GM23338 (cell line): ENCODE data around the gene SCAPER. TPM values are rescaled to one million over a fixed set of nuclear protein-coding genes. Genes with fewer than 3 reads are reported as not detected.

Experiments
- ATAC-seq: fragments of 200-7000 bp; cut with Tn5 transposase; 3 replicates; pipeline ENCODE4 v1.9.1; 2020
- DNase-seq: peaks from one replicate; pipeline ENCODE4 v3.0.0-alpha.2; 2015; ENCODE audit warnings: low spot score
- H2AFZ ChIP-seq: fragments of 200-600 bp; sonication (generic); 2 replicates; pipeline ENCODE4 v1.8.0; 2016; ENCODE audit warnings: antibody characterized with exemption, mild to moderate bottlenecking, moderate library complexity
- H3F3A ChIP-seq: fragments of 200-600 bp; sonication (generic); replicated peaks from 2 replicates; pipeline ENCODE4 v1.8.0; 2017; ENCODE audit warnings: antibody characterized with exemption, mixed run types, low read depth
- H3K27ac ChIP-seq: fragments of 200-600 bp; sonication (generic); 2 replicates; pipeline ENCODE4 v1.6.1; 2016; ENCODE audit warnings: low read depth
- H3K27me3 ChIP-seq: fragments of 200-600 bp; sonication (generic); 2 replicates; pipeline ENCODE4 v1.8.0; 2016; ENCODE audit warnings: mild to moderate bottlenecking, mixed run types, moderate library complexity; ENCODE audit not compliant: insufficient read depth
- H3K36me3 ChIP-seq: fragments of 200-600 bp; sonication (generic); 2 replicates; pipeline ENCODE4 v1.8.0; 2016; ENCODE audit warnings: mild to moderate bottlenecking; ENCODE audit not compliant: insufficient read depth
- H3K4me1 ChIP-seq: fragments of 200-600 bp; sonication (generic); 2 replicates; pipeline ENCODE4 v1.8.0; 2016; ENCODE audit warnings: mild to moderate bottlenecking, moderate library complexity; ENCODE audit not compliant: insufficient read depth
- H3K4me2 ChIP-seq: fragments of 200-600 bp; sonication (generic); 2 replicates; pipeline ENCODE4 v1.7.1; 2017; ENCODE audit warnings: mixed run types
- H3K4me3 ChIP-seq: fragments of 200-600 bp; sonication (generic); 2 replicates; pipeline ENCODE4 v1.6.1; 2016; ENCODE audit warnings: mixed run types
- H3K79me2 ChIP-seq: fragments of 200-600 bp; sonication (generic); replicated peaks from 2 replicates; pipeline ENCODE4 v1.8.0; 2017; ENCODE audit warnings: mild to moderate bottlenecking; ENCODE audit not compliant: insufficient read depth
- H3K9me2 ChIP-seq: fragments of 200-600 bp; sonication (generic); 2 replicates; pipeline ENCODE4 v1.8.0; 2017; ENCODE audit not compliant: insufficient read depth
- H4K20me1 ChIP-seq: fragments of 200-600 bp; sonication (generic); replicated peaks from 2 replicates; pipeline ENCODE4 v1.8.0; 2017; ENCODE audit warnings: mild to moderate bottlenecking; ENCODE audit not compliant: insufficient read depth
- H3K27ac Mint-ChIP-seq: 2 replicates; pipeline ENCODE4 v1.8.0; 2020; ENCODE audit warnings: inconsistent platforms, mild to moderate bottlenecking, moderate library complexity, mixed read lengths
- H3K27me3 Mint-ChIP-seq: 3 replicates; pipeline ENCODE4 v1.8.0; 2022; ENCODE audit warnings: low read depth, mild to moderate bottlenecking, moderate library complexity, mixed read lengths, inconsistent platforms; ENCODE audit not compliant: insufficient read depth, poor library complexity
- H3K36me3 Mint-ChIP-seq: 3 replicates; pipeline ENCODE4 v1.8.0; 2021; ENCODE audit warnings: low read depth, mild to moderate bottlenecking, inconsistent platforms, moderate library complexity, mixed read lengths
- H3K4me1 Mint-ChIP-seq: 3 replicates; pipeline ENCODE4 v1.8.0; 2020; ENCODE audit warnings: mild to moderate bottlenecking, inconsistent platforms, mixed read lengths
- H3K4me3 Mint-ChIP-seq: 3 replicates; pipeline ENCODE4 v1.8.0; 2021; ENCODE audit warnings: moderate library complexity, mild to moderate bottlenecking, inconsistent platforms, mixed read lengths
- H3K9me3 Mint-ChIP-seq: 3 replicates; pipeline ENCODE4 v1.8.0; 2020; ENCODE audit warnings: moderate library complexity, mild to moderate bottlenecking, inconsistent platforms, mixed read lengths
- CREB1 ChIP-seq: fragments of 250-450 bp; sonication (Bioruptor Pico); IDR thresholded peaks from 2 replicates; pipeline ENCODE4 v1.5.0; 2020; ENCODE audit warnings: low read depth, mild to moderate bottlenecking, moderate library complexity
- CTCF ChIP-seq, 2 experiments: fragments of 200-600 bp in 1 of 2; sonication (generic) in 1 of 2; conservative IDR thresholded peaks; 2 replicates each; pipeline versions ENCODE4 v1.5.1 to v1.6.1; 2016 to 2017; ENCODE audit warnings: antibody characterized with exemption in 2 of 2, low read depth in 2 of 2, mild to moderate bottlenecking in 2 of 2, moderate library complexity in 1 of 2
- ETS1 ChIP-seq: IDR thresholded peaks from 2 replicates; pipeline ENCODE4 v1.6.1; 2016; ENCODE audit warnings: antibody characterized with exemption
- EZH2 ChIP-seq: fragments of 200-600 bp; sonication (generic); IDR thresholded peaks from one replicate; pipeline ENCODE4 v1.8.0; 2017; ENCODE audit warnings: antibody characterized with exemption, mild to moderate bottlenecking, low read depth; ENCODE audit not compliant: unreplicated experiment
- EZH2phosphoT487 ChIP-seq: fragments of 200-600 bp; sonication (generic); IDR thresholded peaks from one replicate; pipeline ENCODE4 v1.8.1; 2018; ENCODE audit warnings: antibody characterized with exemption; ENCODE audit not compliant: unreplicated experiment
- NANOG ChIP-seq: IDR thresholded peaks from 2 replicates; pipeline ENCODE4 v1.6.1; 2016; ENCODE audit warnings: antibody characterized with exemption, borderline replicate concordance
- POLR2AphosphoS5 ChIP-seq: IDR thresholded peaks from 2 replicates; pipeline ENCODE4 v1.6.1; 2016; ENCODE audit warnings: antibody characterized with exemption, low read depth
- STAT1 ChIP-seq: IDR thresholded peaks from one replicate; pipeline ENCODE4 v1.6.1; 2016; ENCODE audit warnings: antibody characterized with exemption; ENCODE audit not compliant: unreplicated experiment
- ZNF462 ChIP-seq: fragments of 250-450 bp; sonication (Bioruptor Pico); IDR thresholded peaks from 2 replicates; pipeline ENCODE4 v1.5.0; 2020; ENCODE audit warnings: mild to moderate bottlenecking, moderate library complexity
- polyA plus RNA-seq: library from polyadenylated mRNA; unstranded; fragments of >200 nt; fragmentation: Nextera tagmentation; extraction: Ambion mirVana; gene quantifications from 2 replicates; pipeline ENCODE4 v1.2.1, GENCODE V29; 2016
- total RNA-seq: library from RNA; depleted of rRNA; stranded (reverse); fragments of >200 nt; shearing (Covaris generic); gene quantifications from 2 replicates; pipeline ENCODE4 v1.2.3, GENCODE V29; 2014

The SCAPER gene
- total and polyA plus RNA-seq, 2 experiments from 2014 or later, result 9.1 to 17.6 TPM

GRCh38 chr15:76843269-76843668, 61.9 kb downstream of the SCAPER start:
- no peak for DNase-seq
- peaks cover 4% of the 10 kb centered on the region; the same call in 1 of the 2 replicates for H3K4me1 ChIP-seq
- no peak overlapping the region for H3K4me2 ChIP-seq
- no peaks in the 10 kb centered on the region for H3K79me2 ChIP-seq
- no peaks in the 10 kb centered on the region for H3K9me2 ChIP-seq
- no peaks in the 10 kb centered on the region for H4K20me1 ChIP-seq
- Mint-ChIP-seq H3K27me3 (no peaks in the 10 kb centered on the region), H3K27ac (no peak overlapping the region), H3K9me3 (no peaks in the 10 kb centered on the region), H3K4me3 (no peak overlapping the region), H3K36me3 (no peaks in the 10 kb centered on the region), H3K4me1 (peaks cover 6% of the 10 kb centered on the region; the same call in 2 of the 3 replicates)
- TF ChIP-seq EZH2 (no peak), ETS1 (no peak), CTCF (conservative IDR thresholded peaks at IDR 0.05; ENCODE audit: low read depth in 2 of 2) (no peak), NANOG (no peak), STAT1 (no peak), CREB1 (CRISPR knock-in tag) (no peak), EZH2phosphoT487 (no peak), POLR2AphosphoS5 (no peak), ZNF462 (CRISPR knock-in tag) (no peak)
- H3K27ac ChIP-seq, result no peak overlapping the region
- H3K4me3 ChIP-seq, result no peak overlapping the region
- H2AFZ ChIP-seq, result no peak overlapping the region
- no peak for ATAC-seq
- H3K27me3 ChIP-seq, result no peaks in the 10 kb centered on the region
- no peaks in the 10 kb centered on the region for H3F3A ChIP-seq
- H3K36me3 ChIP-seq, result no peaks in the 10 kb centered on the region
